K562 (cell line): ENCODE measurements around the gene SYS1. TPM values are rescaled to one million over a fixed set of nuclear protein-coding genes. Genes with fewer than 3 reads are reported as not detected.

Experiments used
- ATF7 ChIP-seq: fragments of 450-650 bp; IDR thresholded peaks from 2 replicates; pipeline ENCODE4 v1.7.1; 2014; ENCODE audit warnings: mild to moderate bottlenecking, moderate library complexity
- CREM ChIP-seq: IDR thresholded peaks from 2 replicates; pipeline ENCODE4 v1.6.1; 2014; ENCODE audit warnings: antibody characterized with exemption, low read depth
- DPF2 ChIP-seq: fragments of 450-650 bp; IDR thresholded peaks from 2 replicates; pipeline ENCODE4 v1.6.1; 2016
- EP300 ChIP-seq: IDR thresholded peaks from 2 replicates; pipeline ENCODE4 v1.6.1; 2012; ENCODE audit warnings: low read length, improper control_type of control experiment
- ETV1 ChIP-seq: fragments of 450-650 bp; conservative IDR thresholded peaks from 2 replicates; pipeline ENCODE4 v1.6.1; 2016; ENCODE audit warnings: missing genetic modification characterization, control low read depth, low read depth, missing compliant biosample characterization
- EWSR1 ChIP-seq: fragments of 450-650 bp; IDR thresholded peaks from 2 replicates; pipeline ENCODE4 v1.6.1; 2018; ENCODE audit warnings: borderline replicate concordance, mild to moderate bottlenecking, low read depth, moderate library complexity; ENCODE audit not compliant: partially characterized antibody
- GMEB1 ChIP-seq: fragments of 250-450 bp; sonication (Bioruptor Pico); IDR thresholded peaks from 2 replicates; pipeline ENCODE4 v1.4.0; 2020; ENCODE audit warnings: mild to moderate bottlenecking
- HDAC1 ChIP-seq, 2 experiments: fragments of 450-650 bp; IDR thresholded peaks; 2 replicates each; pipeline ENCODE4 v1.6.1; 2016 to 2017; ENCODE audit warnings: inconsistent platforms in 1 of 2, mild to moderate bottlenecking in 1 of 2, moderate library complexity in 1 of 2
- HMGN3 ChIP-seq: IDR thresholded peaks from 2 replicates; pipeline ENCODE4 v1.6.1; 2011; ENCODE audit warnings: borderline replicate concordance, low read depth, mild to moderate bottlenecking, mixed read lengths, low read length; ENCODE audit not compliant: insufficient read length; ENCODE audit errors: extremely low read depth
- HNRNPUL1 ChIP-seq: fragments of 200-400 bp; formaldehyde crosslinking; IDR thresholded peaks from 2 replicates; pipeline ENCODE4 v1.6.1; 2017; ENCODE audit warnings: low read length
- NCOA1 ChIP-seq: fragments of 450-650 bp; IDR thresholded peaks from 2 replicates; pipeline ENCODE4 v1.6.1; 2016; ENCODE audit warnings: low read depth
- NFE2 ChIP-seq: IDR thresholded peaks from 2 replicates; pipeline ENCODE4 v1.6.1; 2014; ENCODE audit warnings: antibody characterized with exemption, low read depth
- POLR2G ChIP-seq: fragments of 200-400 bp; formaldehyde crosslinking; IDR thresholded peaks from 2 replicates; pipeline ENCODE4 v1.6.1; 2017; ENCODE audit warnings: low read depth, mild to moderate bottlenecking, antibody characterized with exemption, low read length, moderate library complexity
- PPARD ChIP-seq: fragments of 250-450 bp; sonication (Bioruptor Pico); IDR thresholded peaks from 2 replicates; pipeline ENCODE4 v1.8.0; 2022; ENCODE audit warnings: inconsistent platforms, mild to moderate bottlenecking, moderate library complexity
- RAD51 ChIP-seq: fragments of 450-650 bp; IDR thresholded peaks from 2 replicates; pipeline ENCODE4 v1.7.1; 2016; ENCODE audit warnings: low read depth, mild to moderate bottlenecking, borderline replicate concordance
- RFX1 ChIP-seq: fragments of 450-650 bp; IDR thresholded peaks from 2 replicates; pipeline ENCODE4 v1.6.1; 2016; ENCODE audit warnings: mild to moderate bottlenecking, moderate library complexity
- SLC30A9 ChIP-seq: fragments of 250-450 bp; sonication (Bioruptor Pico); IDR thresholded peaks from 2 replicates; pipeline ENCODE4 v1.8.0; 2022; ENCODE audit warnings: mild to moderate bottlenecking, moderate library complexity
- SMARCA4 ChIP-seq: fragments of 450-650 bp; IDR thresholded peaks from 2 replicates; pipeline ENCODE4 v1.6.1; 2016
- SMARCA5 ChIP-seq: fragments of 450-650 bp; IDR thresholded peaks from 2 replicates; pipeline ENCODE4 v1.6.1; 2016
- SMARCE1 ChIP-seq: fragments of 450-650 bp; IDR thresholded peaks from 2 replicates; pipeline ENCODE4 v1.7.1; 2016; ENCODE audit warnings: mild to moderate bottlenecking
- TARDBP ChIP-seq: fragments of 450-650 bp; IDR thresholded peaks from 2 replicates; pipeline ENCODE4 v1.6.1; 2016
- ZNF584 ChIP-seq: fragments of 200-800 bp; sonication (Bioruptor generic); IDR thresholded peaks from 2 replicates; pipeline ENCODE4 v1.6.1; 2016; ENCODE audit warnings: low read depth, mild to moderate bottlenecking, missing genetic modification characterization, missing compliant biosample characterization
- polyA plus RNA-seq, 8 experiments: library from polyadenylated mRNA; depleted of rRNA in 4 of 8; stranded (reverse) in 5 of 8; unstranded in 3 of 8; fragments of >200 nt; fragmentation: Nextera tagmentation in 2 of 8; fragmentation: Illumina TruSeq in 1 of 8; extraction: Ambion mirVana in 2 of 8; extraction: Trizol in 1 of 8; gene quantifications; 2 replicates each; pipeline versions ENCODE4 v1.2.1 to v1.2.3, GENCODE V29; 2011 to 2014; ENCODE audit warnings: inconsistent platforms in 1 of 8, missing spikeins in 1 of 8
- total RNA-seq, 7 experiments: library from RNA; depleted of rRNA in 6 of 7; stranded (reverse); fragments of >200 nt in 6 of 7; fragmentation: Illumina TruSeq in 2 of 7; extraction: Trizol in 2 of 7; gene quantifications; 2 replicates each; pipeline versions ENCODE4 v1.2.1 to v1.2.3, GENCODE V29; 2011 to 2021; ENCODE audit warnings: low replicate concordance in 1 of 7
- TF ChIP-seq, protein P1 (sequence below): sonication (generic); formaldehyde crosslinking; IDR thresholded peaks from 2 replicates; pipeline ENCODE4 v1.9.0; 2022; ENCODE audit warnings: mild to moderate bottlenecking, missing genetic modification reagents
- TF ChIP-seq, protein P2 (sequence below): fragments of 450-650 bp; IDR thresholded peaks from 2 replicates; pipeline ENCODE4 v1.6.1; 2017; ENCODE audit warnings: antibody characterized with exemption, mild to moderate bottlenecking

Gene SYS1
- total and polyA plus RNA-seq, 9 of the 15 experiments (the other 6 are each of a cell fraction or from before 2014, with no cell fraction given) = 11.1 to 25.2 (median 17.5) TPM

DNA sequence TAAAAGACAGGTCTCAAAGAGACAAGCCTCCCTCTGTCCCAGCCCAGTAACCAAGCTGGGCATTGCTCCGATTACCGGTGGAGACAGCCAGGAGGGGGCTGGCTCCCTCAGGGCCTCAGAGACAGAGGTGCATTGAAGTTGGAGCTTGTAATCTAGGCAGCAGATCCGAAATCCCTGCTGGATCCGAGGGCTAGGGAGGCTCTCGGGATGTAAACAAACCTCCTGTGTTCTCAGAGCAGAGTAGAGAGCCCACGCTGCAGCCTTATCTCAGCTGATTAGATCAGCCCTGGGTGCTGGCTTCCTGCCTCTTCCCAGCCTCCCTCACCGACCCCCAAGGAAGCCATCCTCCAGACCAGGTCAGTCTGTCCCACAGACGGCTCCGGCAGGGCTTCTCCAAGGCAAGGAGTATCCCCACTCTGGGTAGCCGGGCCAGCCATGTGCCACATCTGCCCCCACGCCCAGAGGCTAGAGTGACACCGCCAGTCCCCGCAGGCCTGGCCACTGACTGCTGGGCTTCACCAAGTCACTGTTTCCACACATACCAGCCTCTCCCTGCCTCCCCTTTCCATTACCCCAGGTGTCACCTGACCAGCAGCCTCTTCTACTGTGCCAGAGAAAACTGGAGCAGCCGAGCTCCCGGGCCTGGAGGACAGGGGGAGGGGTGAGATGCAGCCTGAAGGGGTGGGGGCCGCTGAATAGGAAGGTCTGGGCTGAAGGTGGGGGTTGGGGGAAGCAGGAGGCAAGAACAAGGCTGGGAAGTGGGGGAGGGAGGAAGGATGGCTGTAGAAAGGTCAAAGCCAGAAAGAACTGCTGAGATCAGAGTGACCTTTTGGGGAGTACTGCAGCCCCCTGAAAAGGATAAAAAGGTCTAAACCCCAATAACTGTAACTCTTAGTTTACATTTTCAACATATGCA, 20.8 kb upstream of the SYS1 start (continued):
- TF ChIP-seq, protein P1, sequence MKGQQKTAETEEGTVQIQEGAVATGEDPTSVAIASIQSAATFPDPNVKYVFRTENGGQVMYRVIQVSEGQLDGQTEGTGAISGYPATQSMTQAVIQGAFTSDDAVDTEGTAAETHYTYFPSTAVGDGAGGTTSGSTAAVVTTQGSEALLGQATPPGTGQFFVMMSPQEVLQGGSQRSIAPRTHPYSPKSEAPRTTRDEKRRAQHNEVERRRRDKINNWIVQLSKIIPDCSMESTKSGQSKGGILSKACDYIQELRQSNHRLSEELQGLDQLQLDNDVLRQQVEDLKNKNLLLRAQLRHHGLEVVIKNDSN (CRISPR knock-in tag) = peak; percentile 33
- TF ChIP-seq ZNF584 (CRISPR knock-in tag) = 0 out of 2 replicates have a peak, but pooled peaks have one; percentile 43
- TF ChIP-seq NFE2 = no peak
- TF ChIP-seq ETV1 (tag) = peak; percentile 51; the same call in 1 of the 2 replicates
- TF ChIP-seq PPARD (CRISPR knock-in tag) = no peak
- peak; percentile 48; the same call in 1 of the 2 replicates for TF ChIP-seq SMARCA4
- TF ChIP-seq HNRNPUL1 = no peak
- no peak for TF ChIP-seq EWSR1
- TF ChIP-seq SLC30A9 (CRISPR knock-in tag) = no peak
- TF ChIP-seq RAD51 = peak; percentile 20; the same call in 1 of the 2 replicates
- no peak for TF ChIP-seq TARDBP
- no peak for TF ChIP-seq NCOA1
- peak; percentile 76; the same call in 1 of the 2 replicates for TF ChIP-seq SMARCE1
- no peak for TF ChIP-seq GMEB1 (CRISPR knock-in tag)
- peak; percentile 62; the same call in 1 of the 2 replicates for TF ChIP-seq DPF2
- peak; percentile 33; the same call in 1 of the 2 replicates for TF ChIP-seq POLR2G
- TF ChIP-seq RFX1 = no peak
- TF ChIP-seq ATF7 = no peak
- TF ChIP-seq, protein P2, sequence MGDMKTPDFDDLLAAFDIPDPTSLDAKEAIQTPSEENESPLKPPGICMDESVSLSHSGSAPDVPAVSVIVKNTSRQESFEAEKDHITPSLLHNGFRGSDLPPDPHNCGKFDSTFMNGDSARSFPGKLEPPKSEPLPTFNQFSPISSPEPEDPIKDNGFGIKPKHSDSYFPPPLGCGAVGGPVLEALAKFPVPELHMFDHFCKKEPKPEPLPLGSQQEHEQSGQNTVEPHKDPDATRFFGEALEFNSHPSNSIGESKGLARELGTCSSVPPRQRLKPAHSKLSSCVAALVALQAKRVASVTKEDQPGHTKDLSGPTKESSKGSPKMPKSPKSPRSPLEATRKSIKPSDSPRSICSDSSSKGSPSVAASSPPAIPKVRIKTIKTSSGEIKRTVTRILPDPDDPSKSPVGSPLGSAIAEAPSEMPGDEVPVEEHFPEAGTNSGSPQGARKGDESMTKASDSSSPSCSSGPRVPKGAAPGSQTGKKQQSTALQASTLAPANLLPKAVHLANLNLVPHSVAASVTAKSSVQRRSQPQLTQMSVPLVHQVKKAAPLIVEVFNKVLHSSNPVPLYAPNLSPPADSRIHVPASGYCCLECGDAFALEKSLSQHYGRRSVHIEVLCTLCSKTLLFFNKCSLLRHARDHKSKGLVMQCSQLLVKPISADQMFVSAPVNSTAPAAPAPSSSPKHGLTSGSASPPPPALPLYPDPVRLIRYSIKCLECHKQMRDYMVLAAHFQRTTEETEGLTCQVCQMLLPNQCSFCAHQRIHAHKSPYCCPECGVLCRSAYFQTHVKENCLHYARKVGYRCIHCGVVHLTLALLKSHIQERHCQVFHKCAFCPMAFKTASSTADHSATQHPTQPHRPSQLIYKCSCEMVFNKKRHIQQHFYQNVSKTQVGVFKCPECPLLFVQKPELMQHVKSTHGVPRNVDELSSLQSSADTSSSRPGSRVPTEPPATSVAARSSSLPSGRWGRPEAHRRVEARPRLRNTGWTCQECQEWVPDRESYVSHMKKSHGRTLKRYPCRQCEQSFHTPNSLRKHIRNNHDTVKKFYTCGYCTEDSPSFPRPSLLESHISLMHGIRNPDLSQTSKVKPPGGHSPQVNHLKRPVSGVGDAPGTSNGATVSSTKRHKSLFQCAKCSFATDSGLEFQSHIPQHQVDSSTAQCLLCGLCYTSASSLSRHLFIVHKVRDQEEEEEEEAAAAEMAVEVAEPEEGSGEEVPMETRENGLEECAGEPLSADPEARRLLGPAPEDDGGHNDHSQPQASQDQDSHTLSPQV = peak; percentile 18; the same call in 1 of the 2 replicates
- no peak for TF ChIP-seq HMGN3
- TF ChIP-seq EP300 = peak; percentile 32; the same call in 1 of the 2 replicates
- TF ChIP-seq CREM = 0 out of 2 replicates have a peak, but pooled peaks have one; percentile 4
- TF ChIP-seq HDAC1 (IDR thresholded peaks at IDR 0.05) = peak in 1 of 2 experiments; percentile 32; a peak in 1 of 4 replicates
- 0 out of 2 replicates have a peak, but pooled peaks have one; percentile 18 for TF ChIP-seq SMARCA5
